Right lung (tissue), 5 donors: Measurements from ENCODE around the gene ARHGAP45. TPM values are rescaled to one million over a fixed set of nuclear protein-coding genes. Genes with fewer than 3 reads are reported as not detected.
"Not testable (repeated sequence)": the region's sequence is repeated elsewhere in the genome, so short reads cannot be mapped to it uniquely, and the experiment has no call there.

Experiments
- DNase-seq, 2 donors: peaks; one replicate each; pipeline ENCODE4 v3.0.0-alpha.2; 2013
- polyA plus RNA-seq, 5 donors: library from polyadenylated mRNA; unstranded; fragments of 120-200 nt; gene quantifications; one replicate each; pipeline versions ENCODE4 v1.2.1 to v1.2.3, GENCODE V29; 2013; ENCODE audit warnings: inconsistent platforms in 1 of 5, low replicate concordance in 1 of 5; ENCODE audit not compliant: insufficient read length in 5 of 5, insufficient read depth in 1 of 5

Gene ARHGAP45
- polyA plus RNA-seq, 5 donors, result 7.8 to 15.8 (median 10.2) TPM

GRCh38 chr19:1114728-1115127 is 47.8 kb downstream of the ARHGAP45 start:
- DNase-seq, result not testable (repeated sequence)

GRCh38 chr19:1115646-1116420 is 48.9 kb downstream of the ARHGAP45 start:
- no peak for DNase-seq

GRCh38 chr19:1116726-1117581 is 50.0 kb downstream of the ARHGAP45 start:
- no peak for DNase-seq

GRCh38 chr19:1117654-1118053 is 50.7 kb downstream of the ARHGAP45 start:
- no peak for DNase-seq

GRCh38 chr19:1118999-1119398 is 52.0 kb downstream of the ARHGAP45 start:
- DNase-seq, result no peak

GRCh38 chr19:1119475-1120217 is 52.7 kb downstream of the ARHGAP45 start:
- DNase-seq, result no peak

- DNase-seq, result no peak
Observed at GRCh38 chr19:1121395-1121794, 54.4 kb downstream of the ARHGAP45 start.

GRCh38 chr19:1122021-1122971 is 55.3 kb downstream of the ARHGAP45 start:
- DNase-seq, result no peak

- no peak for DNase-seq
Observed at GRCh38 chr19:1122972-1123363, 56.0 kb downstream of the ARHGAP45 start.

GRCh38 chr19:1123381-1123780 is 56.4 kb downstream of the ARHGAP45 start:
- no peak for DNase-seq

GRCh38 chr19:1123885-1124677 is 57.1 kb downstream of the ARHGAP45 start:
- no peak for DNase-seq

- no peak for DNase-seq
Observed at GRCh38 chr19:1125601-1126467, 58.9 kb downstream of the ARHGAP45 start.

- no peak for DNase-seq
Observed at GRCh38 chr19:1126984-1127760, 60.2 kb downstream of the ARHGAP45 start.

- DNase-seq, result no peak
Observed at GRCh38 chr19:1128106-1128505, 61.1 kb downstream of the ARHGAP45 start.

- DNase-seq, result not testable (repeated sequence)
Observed at GRCh38 chr19:1129084-1129483, 62.1 kb downstream of the ARHGAP45 start.

- no peak for DNase-seq
Observed at GRCh38 chr19:1129535-1129934, 62.6 kb downstream of the ARHGAP45 start.

- no peak for DNase-seq
Observed at GRCh38 chr19:1130771-1131717, 64.1 kb downstream of the ARHGAP45 start.
